ENCODE measurements around the gene KCTD18.

KCTD18 gene

DNA sequence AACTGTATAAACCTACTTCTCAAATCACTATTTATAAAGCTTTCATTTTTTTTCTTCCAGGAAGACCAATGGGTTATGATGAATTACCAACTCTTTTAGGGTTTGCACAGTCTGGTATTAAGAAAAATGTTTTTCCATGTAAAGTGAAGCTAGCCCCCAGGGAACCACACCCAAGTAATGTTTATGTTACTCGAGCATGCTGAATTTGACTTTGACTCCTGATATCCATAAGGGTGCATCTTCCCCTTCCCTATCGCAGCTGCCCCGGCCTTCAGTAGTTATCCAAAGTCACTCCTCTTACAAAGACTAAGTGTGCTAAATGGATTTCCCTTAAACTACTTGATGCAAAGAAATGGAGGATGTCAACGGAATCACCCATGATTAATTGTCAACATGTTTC is 21.7 kb downstream of the KCTD18 start:
- 92 to 95% methylated on average over 4 of the region's 4 CpGs for WGBS, 2 experiments
- H3K9me3 ChIP-seq (ENCODE audit: control insufficient read depth, low read length), result no peaks in the 10 kb centered on the region
- no peaks in the 10 kb centered on the region for H3K4me1 ChIP-seq (ENCODE audit: control insufficient read depth, insufficient read depth, low read length)
- peaks cover 7% of the 10 kb centered on the region for H3K36me3 ChIP-seq (ENCODE audit: control insufficient read depth, insufficient read depth, low read length)
- H3K4me3 ChIP-seq (ENCODE audit: insufficient read depth, low read depth, low read length), result no peak overlapping the region
- H3K27me3 ChIP-seq (ENCODE audit: control insufficient read depth, insufficient read depth, low read length, poor library complexity, severe bottlenecking), result no peaks in the 10 kb centered on the region
- peak overlapping the region; percentile 4 for H3K27ac ChIP-seq (ENCODE audit: insufficient read depth, low read depth, low read length, poor library complexity, severe bottlenecking)

GRCh38 chr2:200486529-200486928 is 23.3 kb downstream of the KCTD18 start:
- 83 to 94% methylated on average over 2 of the region's 2 CpGs for WGBS, 2 experiments
- H3K4me3 ChIP-seq (ENCODE audit: insufficient read depth, low read depth, low read length), result no peak overlapping the region
- H3K9me3 ChIP-seq (ENCODE audit: control insufficient read depth, low read length), result no peaks in the 10 kb centered on the region
- H3K36me3 ChIP-seq (ENCODE audit: control insufficient read depth, insufficient read depth, low read length), result peaks cover 1% of the 10 kb centered on the region
- H3K27ac ChIP-seq (ENCODE audit: insufficient read depth, low read depth, low read length, poor library complexity, severe bottlenecking), result no peak overlapping the region
- H3K27me3 ChIP-seq (ENCODE audit: control insufficient read depth, insufficient read depth, low read length, poor library complexity, severe bottlenecking), result no peaks in the 10 kb centered on the region
- peaks cover 4% of the 10 kb centered on the region for H3K4me1 ChIP-seq (ENCODE audit: control insufficient read depth, insufficient read depth, low read length)

GRCh38 chr2:200484934-200485333 is 24.9 kb downstream of the KCTD18 start:
- Histone ChIP-seq H3K4me3 (ENCODE audit: insufficient read depth, low read depth, low read length) (no peak overlapping the region), H3K27me3 (ENCODE audit: control insufficient read depth, insufficient read depth, low read length, poor library complexity, severe bottlenecking) (no peaks in the 10 kb centered on the region), H3K27ac (ENCODE audit: insufficient read depth, low read depth, low read length, poor library complexity, severe bottlenecking) (no peak overlapping the region), H3K4me1 (ENCODE audit: control insufficient read depth, insufficient read depth, low read length) (peaks cover 4% of the 10 kb centered on the region), H3K9me3 (ENCODE audit: control insufficient read depth, low read length) (no peaks in the 10 kb centered on the region), H3K36me3 (ENCODE audit: control insufficient read depth, insufficient read depth, low read length) (no peaks in the 10 kb centered on the region)
- 92 to 97% methylated on average over 3 of the region's 3 CpGs for WGBS, 2 experiments

DNA sequence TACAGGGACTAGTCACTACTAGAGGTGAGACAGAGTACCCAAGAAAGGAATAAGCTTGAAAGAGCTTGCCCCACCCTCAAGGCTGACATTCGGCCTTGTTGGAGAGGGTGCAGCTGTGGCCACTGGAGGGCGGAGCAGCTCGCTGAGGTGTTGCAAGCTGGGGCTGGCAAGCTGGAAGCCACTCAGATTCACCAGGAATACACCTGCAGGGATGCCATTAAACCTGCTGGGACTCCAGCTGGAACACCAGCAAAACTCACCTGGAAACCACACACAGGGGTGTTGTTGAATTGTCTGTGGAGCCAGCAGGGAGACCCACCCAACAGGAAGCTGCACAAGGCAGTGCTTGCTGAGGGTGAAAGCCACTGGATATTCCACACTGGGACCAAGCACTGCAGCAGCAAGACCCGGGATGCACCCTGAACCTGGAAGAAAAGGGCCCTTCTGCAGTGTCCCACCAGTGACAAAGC is 26.1 kb downstream of the KCTD18 start:
- 39 to 41% methylated on average over 4 of the region's 4 CpGs for WGBS, 2 experiments
- no peak overlapping the region for H3K4me3 ChIP-seq (ENCODE audit: insufficient read depth, low read depth, low read length)
- peaks cover 4% of the 10 kb centered on the region for H3K4me1 ChIP-seq (ENCODE audit: control insufficient read depth, insufficient read depth, low read length)
- H3K9me3 ChIP-seq (ENCODE audit: control insufficient read depth, low read length), result no peaks in the 10 kb centered on the region
- no peak overlapping the region for H3K27ac ChIP-seq (ENCODE audit: insufficient read depth, low read depth, low read length, poor library complexity, severe bottlenecking)
- no peaks in the 10 kb centered on the region for H3K27me3 ChIP-seq (ENCODE audit: control insufficient read depth, insufficient read depth, low read length, poor library complexity, severe bottlenecking)
- no peaks in the 10 kb centered on the region for H3K36me3 ChIP-seq (ENCODE audit: control insufficient read depth, insufficient read depth, low read length)

- Histone ChIP-seq H3K36me3 (ENCODE audit: control insufficient read depth, insufficient read depth, low read length) (no peaks in the 10 kb centered on the region), H3K27ac (ENCODE audit: insufficient read depth, low read depth, low read length, poor library complexity, severe bottlenecking) (no peak overlapping the region), H3K27me3 (ENCODE audit: control insufficient read depth, insufficient read depth, low read length, poor library complexity, severe bottlenecking) (no peaks in the 10 kb centered on the region), H3K4me3 (ENCODE audit: insufficient read depth, low read depth, low read length) (no peak overlapping the region), H3K4me1 (ENCODE audit: control insufficient read depth, insufficient read depth, low read length) (peaks cover 4% of the 10 kb centered on the region), H3K9me3 (ENCODE audit: control insufficient read depth, low read length) (no peaks in the 10 kb centered on the region)
Measured at GRCh38 chr2:200482194-200482593, 27.7 kb downstream of the KCTD18 start.

GRCh38 chr2:200479692-200480265 is 30.1 kb downstream of the KCTD18 start:
- H3K27ac ChIP-seq (ENCODE audit: insufficient read depth, low read depth, low read length, poor library complexity, severe bottlenecking), result no peak overlapping the region
- H3K4me1 ChIP-seq (ENCODE audit: control insufficient read depth, insufficient read depth, low read length), result peaks cover 4% of the 10 kb centered on the region
- no peaks in the 10 kb centered on the region for H3K9me3 ChIP-seq (ENCODE audit: control insufficient read depth, low read length)
- no peaks in the 10 kb centered on the region for H3K27me3 ChIP-seq (ENCODE audit: control insufficient read depth, insufficient read depth, low read length, poor library complexity, severe bottlenecking)
- H3K4me3 ChIP-seq (ENCODE audit: insufficient read depth, low read depth, low read length), result no peak overlapping the region
- WGBS, 2 experiments, result 82 to 83% methylated on average over 8 of the region's 8 CpGs
- H3K36me3 ChIP-seq (ENCODE audit: control insufficient read depth, insufficient read depth, low read length), result no peaks in the 10 kb centered on the region

- no peaks in the 10 kb centered on the region for H3K9me3 ChIP-seq (ENCODE audit: control insufficient read depth, low read length)
- H3K27me3 ChIP-seq (ENCODE audit: control insufficient read depth, insufficient read depth, low read length, poor library complexity, severe bottlenecking), result no peaks in the 10 kb centered on the region
- H3K4me3 ChIP-seq (ENCODE audit: insufficient read depth, low read depth, low read length), result no peak overlapping the region
- 95 to 96% methylated on average over 21 of the region's 21 CpGs for WGBS, 2 experiments
- no peaks in the 10 kb centered on the region for H3K36me3 ChIP-seq (ENCODE audit: control insufficient read depth, insufficient read depth, low read length)
- H3K4me1 ChIP-seq (ENCODE audit: control insufficient read depth, insufficient read depth, low read length), result peaks cover 4% of the 10 kb centered on the region
- no peak overlapping the region for H3K27ac ChIP-seq (ENCODE audit: insufficient read depth, low read depth, low read length, poor library complexity, severe bottlenecking)
Measured at GRCh38 chr2:200477667-200478131, 32.2 kb downstream of the KCTD18 start.

GRCh38 chr2:200476836-200477235 is 33.0 kb downstream of the KCTD18 start:
- no peak overlapping the region for H3K4me3 ChIP-seq (ENCODE audit: insufficient read depth, low read depth, low read length)
- no peaks in the 10 kb centered on the region for H3K9me3 ChIP-seq (ENCODE audit: control insufficient read depth, low read length)
- no peak overlapping the region for H3K27ac ChIP-seq (ENCODE audit: insufficient read depth, low read depth, low read length, poor library complexity, severe bottlenecking)
- no peaks in the 10 kb centered on the region for H3K27me3 ChIP-seq (ENCODE audit: control insufficient read depth, insufficient read depth, low read length, poor library complexity, severe bottlenecking)
- 66 to 70% methylated on average over 8 of the region's 8 CpGs for WGBS, 2 experiments
- no peaks in the 10 kb centered on the region for H3K4me1 ChIP-seq (ENCODE audit: control insufficient read depth, insufficient read depth, low read length)
- H3K36me3 ChIP-seq (ENCODE audit: control insufficient read depth, insufficient read depth, low read length), result no peaks in the 10 kb centered on the region

DNA sequence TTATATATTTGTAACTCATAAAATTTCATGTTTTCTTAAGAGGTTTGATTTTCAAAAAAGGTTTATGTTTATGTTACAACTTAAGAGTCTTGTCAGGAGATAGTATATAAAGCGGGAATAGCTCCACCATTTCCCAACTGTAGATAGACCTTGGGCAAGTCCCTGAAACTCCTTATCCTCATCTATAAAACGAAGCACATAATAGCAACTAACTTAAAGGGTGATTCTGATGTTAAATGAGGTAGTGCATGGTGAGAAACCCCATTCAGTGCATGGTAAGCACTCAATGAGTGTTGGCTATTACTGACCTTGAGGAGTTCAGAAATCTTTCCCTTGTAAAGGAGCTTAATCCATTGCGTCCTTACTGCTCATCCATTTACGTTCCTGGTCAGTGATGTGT is 34.1 kb downstream of the KCTD18 start:
- Histone ChIP-seq H3K27me3 (ENCODE audit: control insufficient read depth, insufficient read depth, low read length, poor library complexity, severe bottlenecking) (no peaks in the 10 kb centered on the region), H3K9me3 (ENCODE audit: control insufficient read depth, low read length) (no peaks in the 10 kb centered on the region), H3K36me3 (ENCODE audit: control insufficient read depth, insufficient read depth, low read length) (no peaks in the 10 kb centered on the region), H3K4me1 (ENCODE audit: control insufficient read depth, insufficient read depth, low read length) (no peaks in the 10 kb centered on the region), H3K4me3 (ENCODE audit: insufficient read depth, low read depth, low read length) (no peak overlapping the region), H3K27ac (ENCODE audit: insufficient read depth, low read depth, low read length, poor library complexity, severe bottlenecking) (no peak overlapping the region)
- 96 to 100% methylated on average over 2 to 4 of the region's 4 CpGs for WGBS, 2 experiments

- no peaks in the 10 kb centered on the region for H3K9me3 ChIP-seq (ENCODE audit: control insufficient read depth, low read length)
- H3K27me3 ChIP-seq (ENCODE audit: control insufficient read depth, insufficient read depth, low read length, poor library complexity, severe bottlenecking), result no peaks in the 10 kb centered on the region
- 93 to 94% methylated on average over 14 of the region's 14 CpGs for WGBS, 2 experiments
- no peak overlapping the region for H3K4me3 ChIP-seq (ENCODE audit: insufficient read depth, low read depth, low read length)
- no peaks in the 10 kb centered on the region for H3K36me3 ChIP-seq (ENCODE audit: control insufficient read depth, insufficient read depth, low read length)
- H3K27ac ChIP-seq (ENCODE audit: insufficient read depth, low read depth, low read length, poor library complexity, severe bottlenecking), result no peak overlapping the region
- H3K4me1 ChIP-seq (ENCODE audit: control insufficient read depth, insufficient read depth, low read length), result peaks cover 7% of the 10 kb centered on the region
Measured at GRCh38 chr2:200472853-200473464, 36.9 kb downstream of the KCTD18 start.

Measured in ectodermal cell (in vitro differentiated cells).